Caco-2 (cell line): ENCODE results near the gene FAM83F. TPM values are rescaled to one million over a fixed set of nuclear protein-coding genes. Genes with fewer than 3 reads are reported as not detected.

Experiments
- BruUV-seq: library from RNA; stranded (reverse); fragments of 400-500 nt; replicated peaks from 2 replicates; lab custom pipeline; 2021; lab: Mats Ljungman, UMichigan
- CTCF ChIA-PET: fragments of 300-600 bp; sonication (Branson Sonifier 250); formaldehyde crosslinking; loops from one replicate; lab custom pipeline; 2022; ENCODE audit warnings: antibody characterized with exemption; lab: Charles Lee
- POLR2A ChIA-PET: fragments of 300-600 bp; sonication (Branson Sonifier 250); formaldehyde crosslinking; loops from one replicate; lab custom pipeline; 2022; ENCODE audit warnings: antibody characterized with exemption; lab: Charles Lee
- DNase-seq, 2 experiments: peaks; one replicate each; pipeline versions ENCODE4 v3.0.0 to v3.0.0-alpha.2; 2020 to 2022
- H3K27me3 ChIP-seq: replicated peaks from 2 replicates; pipeline ENCODE4 v1.6.0; 2011; ENCODE audit warnings: low read length; ENCODE audit not compliant: control insufficient read depth, insufficient read depth
- H3K36me3 ChIP-seq: 2 replicates; pipeline ENCODE4 v1.5.1; 2011; ENCODE audit warnings: low read length; ENCODE audit not compliant: control insufficient read depth, insufficient read depth
- H3K4me1 ChIP-seq: fragments of 250-450 bp; sonication (Bioruptor Pico); 2 replicates; pipeline ENCODE4 v1.5.1; 2020; ENCODE audit warnings: mild to moderate bottlenecking
- H3K4me3 ChIP-seq: 2 replicates; pipeline ENCODE4 v1.5.1; 2011; ENCODE audit warnings: low read depth, mild to moderate bottlenecking, control low read depth, low read length
- H3K9me3 ChIP-seq: fragments of 250-450 bp; sonication (Bioruptor Pico); 2 replicates; pipeline ENCODE4 v1.5.1; 2020; ENCODE audit warnings: mild to moderate bottlenecking, moderate library complexity
- H3K27ac Mint-ChIP-seq: one replicate; pipeline ENCODE4 v1.8.0; 2022; ENCODE audit warnings: mixed read lengths; ENCODE audit not compliant: unreplicated experiment
- H3K27me3 Mint-ChIP-seq: one replicate; pipeline ENCODE4 v1.8.0; 2022; ENCODE audit warnings: mixed read lengths; ENCODE audit not compliant: insufficient read depth, unreplicated experiment
- H3K36me3 Mint-ChIP-seq: one replicate; pipeline ENCODE4 v1.8.0; 2022; ENCODE audit warnings: mild to moderate bottlenecking, mixed read lengths; ENCODE audit not compliant: insufficient read depth, unreplicated experiment
- H3K4me1 Mint-ChIP-seq: one replicate; pipeline ENCODE4 v1.8.0; 2022; ENCODE audit warnings: low read depth, mixed read lengths; ENCODE audit not compliant: unreplicated experiment
- H3K4me3 Mint-ChIP-seq: one replicate; pipeline ENCODE4 v1.8.0; 2022; ENCODE audit warnings: mild to moderate bottlenecking, moderate library complexity, mixed read lengths; ENCODE audit not compliant: unreplicated experiment
- H3K9me3 Mint-ChIP-seq: one replicate; pipeline ENCODE4 v1.8.0; 2022; ENCODE audit warnings: mixed read lengths; ENCODE audit not compliant: unreplicated experiment
- intact Hi-C: fragments of 100-400 bp; cut with micrococcal nuclease; formaldehyde crosslinking; loops from one replicate; pipeline ENCODE4 v1.10.0; 2022; ENCODE audit not compliant: unreplicated experiment
- total RNA-seq: library from RNA; stranded (reverse); gene quantifications from 2 replicates; pipeline ENCODE4 v1.2.3, GENCODE V29; 2022
- TF ChIP-seq, protein P1 (sequence below), 2 experiments: fragments of 200-600 bp in 1 of 2; IDR thresholded peaks; 1 replicate in 1 of 2; 2 replicates in 1 of 2; pipeline versions ENCODE4 v1.5.1 to v1.8.0; 2011 to 2022; ENCODE audit warnings: antibody characterized with exemption in 1 of 2, control low read depth in 1 of 2, inconsistent platforms in 1 of 2, low read depth in 1 of 2, low read length in 1 of 2, mild to moderate bottlenecking in 1 of 2, moderate library complexity in 1 of 2; ENCODE audit not compliant: insufficient read depth in 1 of 2, severe bottlenecking in 1 of 2, unreplicated experiment in 1 of 2

Gene FAM83F
- total RNA-seq, 1 experiment from 2014 or later = 20.0 TPM

DNA sequence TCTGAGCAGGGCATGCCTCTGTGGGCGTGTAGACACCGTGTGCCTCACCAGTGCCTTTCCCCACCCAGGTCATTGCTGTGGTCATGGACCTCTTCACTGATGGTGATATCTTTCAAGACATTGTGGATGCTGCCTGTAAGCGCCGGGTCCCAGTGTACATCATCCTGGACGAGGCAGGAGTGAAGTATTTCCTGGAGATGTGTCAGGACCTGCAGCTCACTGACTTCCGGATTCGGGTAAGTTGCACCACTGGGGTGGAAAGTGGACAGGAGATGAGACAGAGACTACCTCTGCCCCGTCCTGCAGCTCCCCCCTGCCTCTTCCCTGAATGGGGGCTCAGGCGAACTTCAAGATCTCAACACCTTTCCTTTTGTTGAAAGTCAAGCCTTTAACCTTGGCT lies 24.3 kb downstream of the FAM83F start:
- H3K4me3 Mint-ChIP-seq = no peak overlapping the region
- peaks cover 21% of the 10 kb centered on the region for H3K4me1 Mint-ChIP-seq
- H3K27me3 ChIP-seq = no peaks in the 10 kb centered on the region
- H3K4me3 ChIP-seq = no peak overlapping the region
- POLR2A ChIA-PET = no interaction called here
- no peaks in the 10 kb centered on the region for H3K27me3 Mint-ChIP-seq
- H3K9me3 Mint-ChIP-seq = no peaks in the 10 kb centered on the region
- no TSS peak for BruUV-seq
- H3K36me3 Mint-ChIP-seq = no peaks in the 10 kb centered on the region
- no peak overlapping the region for H3K27ac Mint-ChIP-seq
- H3K36me3 ChIP-seq = peaks cover 1% of the 10 kb centered on the region; the same call in 1 of the 2 replicates
- TF ChIP-seq, protein P1, sequence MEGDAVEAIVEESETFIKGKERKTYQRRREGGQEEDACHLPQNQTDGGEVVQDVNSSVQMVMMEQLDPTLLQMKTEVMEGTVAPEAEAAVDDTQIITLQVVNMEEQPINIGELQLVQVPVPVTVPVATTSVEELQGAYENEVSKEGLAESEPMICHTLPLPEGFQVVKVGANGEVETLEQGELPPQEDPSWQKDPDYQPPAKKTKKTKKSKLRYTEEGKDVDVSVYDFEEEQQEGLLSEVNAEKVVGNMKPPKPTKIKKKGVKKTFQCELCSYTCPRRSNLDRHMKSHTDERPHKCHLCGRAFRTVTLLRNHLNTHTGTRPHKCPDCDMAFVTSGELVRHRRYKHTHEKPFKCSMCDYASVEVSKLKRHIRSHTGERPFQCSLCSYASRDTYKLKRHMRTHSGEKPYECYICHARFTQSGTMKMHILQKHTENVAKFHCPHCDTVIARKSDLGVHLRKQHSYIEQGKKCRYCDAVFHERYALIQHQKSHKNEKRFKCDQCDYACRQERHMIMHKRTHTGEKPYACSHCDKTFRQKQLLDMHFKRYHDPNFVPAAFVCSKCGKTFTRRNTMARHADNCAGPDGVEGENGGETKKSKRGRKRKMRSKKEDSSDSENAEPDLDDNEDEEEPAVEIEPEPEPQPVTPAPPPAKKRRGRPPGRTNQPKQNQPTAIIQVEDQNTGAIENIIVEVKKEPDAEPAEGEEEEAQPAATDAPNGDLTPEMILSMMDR (IDR thresholded peaks at IDR 0.05; ENCODE audit: insufficient read depth in 1 of 2, low read depth in 1 of 2, low read length in 1 of 2, severe bottlenecking in 1 of 2, unreplicated experiment in 1 of 2) = no peak
- H3K4me1 ChIP-seq = peaks cover 38% of the 10 kb centered on the region
- intact Hi-C loops = no loop called here
- CTCF ChIA-PET = no interaction called here
- H3K9me3 ChIP-seq = no peaks in the 10 kb centered on the region
- no peak for DNase-seq

DNA sequence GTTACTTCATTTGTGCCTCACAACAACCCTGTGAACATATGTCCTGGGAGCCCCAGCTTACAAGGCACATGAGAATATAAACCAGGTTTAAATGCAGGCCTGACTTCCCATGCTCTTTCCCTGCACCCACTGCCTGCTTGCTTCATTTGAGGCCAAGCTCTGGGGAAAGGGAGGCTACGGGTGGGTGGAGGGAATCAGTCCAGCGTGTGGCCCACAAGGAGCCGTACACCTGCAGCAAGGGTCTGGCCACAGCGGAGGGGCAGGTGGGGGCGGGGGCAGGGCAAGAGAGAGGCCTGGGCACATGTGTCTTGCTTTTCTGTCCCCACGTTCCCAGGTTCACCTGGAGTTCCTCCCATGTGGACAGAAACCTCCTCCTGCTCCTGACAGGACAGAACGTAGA lies 26.2 kb downstream of the FAM83F start:
- Histone ChIP-seq H3K4me1 (peaks cover 19% of the 10 kb centered on the region), H3K36me3 (peaks cover 1% of the 10 kb centered on the region; the same call in 1 of the 2 replicates), H3K4me3 (no peak overlapping the region), H3K27me3 (no peaks in the 10 kb centered on the region), H3K9me3 (no peaks in the 10 kb centered on the region)
- TF ChIP-seq, protein P1 (IDR thresholded peaks at IDR 0.05; ENCODE audit: insufficient read depth in 1 of 2, low read depth in 1 of 2, low read length in 1 of 2, severe bottlenecking in 1 of 2, unreplicated experiment in 1 of 2) = no peak
- intact Hi-C loops = no loop called here
- ChIA-PET CTCF (no interaction called here), POLR2A (no interaction called here)
- Mint-ChIP-seq H3K9me3 (no peaks in the 10 kb centered on the region), H3K4me3 (no peak overlapping the region), H3K4me1 (peaks cover 2% of the 10 kb centered on the region), H3K36me3 (no peaks in the 10 kb centered on the region), H3K27me3 (no peaks in the 10 kb centered on the region), H3K27ac (no peak overlapping the region)
- BruUV-seq = no TSS peak
- DNase-seq = no peak

DNA sequence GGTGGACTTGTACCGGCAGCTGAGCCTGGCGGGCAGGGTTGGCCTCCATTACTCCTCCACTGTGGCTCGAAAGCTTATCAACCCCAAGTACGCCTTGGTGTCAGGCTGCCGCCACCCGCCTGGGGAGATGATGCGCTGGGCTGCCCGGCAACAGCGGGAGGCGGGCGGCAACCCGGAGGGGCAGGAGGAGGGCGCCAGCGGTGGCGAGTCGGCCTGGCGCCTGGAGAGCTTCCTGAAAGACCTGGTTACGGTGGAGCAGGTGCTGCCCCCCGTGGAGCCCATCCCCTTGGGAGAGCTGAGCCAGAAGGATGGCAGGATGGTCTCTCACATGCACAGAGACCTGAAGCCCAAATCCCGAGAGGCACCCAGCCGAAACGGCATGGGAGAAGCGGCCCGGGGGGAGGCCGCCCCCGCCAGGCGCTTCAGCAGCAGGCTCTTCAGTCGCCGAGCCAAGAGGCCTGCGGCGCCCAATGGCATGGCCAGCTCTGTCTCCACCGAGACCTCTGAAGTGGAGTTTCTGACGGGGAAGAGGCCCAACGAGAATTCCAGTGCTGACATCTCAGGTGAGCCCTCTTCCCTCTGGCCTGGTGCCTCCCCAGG lies 26.7 kb downstream of the FAM83F start:
- TF ChIP-seq, protein P1 (IDR thresholded peaks at IDR 0.05; ENCODE audit: insufficient read depth in 1 of 2, low read depth in 1 of 2, low read length in 1 of 2, severe bottlenecking in 1 of 2, unreplicated experiment in 1 of 2) = no peak
- Mint-ChIP-seq H3K4me1 (no peaks in the 10 kb centered on the region), H3K9me3 (no peaks in the 10 kb centered on the region), H3K27me3 (no peaks in the 10 kb centered on the region), H3K36me3 (no peaks in the 10 kb centered on the region), H3K27ac (no peak overlapping the region), H3K4me3 (no peak overlapping the region)
- Histone ChIP-seq H3K4me1 (peaks cover 14% of the 10 kb centered on the region), H3K27me3 (no peaks in the 10 kb centered on the region), H3K4me3 (no peak overlapping the region), H3K9me3 (no peaks in the 10 kb centered on the region), H3K36me3 (peaks cover 1% of the 10 kb centered on the region; the same call in 1 of the 2 replicates)
- no peak for DNase-seq
- intact Hi-C loops = no loop called here
- no TSS peak for BruUV-seq
- POLR2A ChIA-PET = no interaction called here
- CTCF ChIA-PET = no interaction called here
